ENCODE data around the gene ZC3H14. TPM values are rescaled to one million over a fixed set of nuclear protein-coding genes. Genes with fewer than 3 reads are reported as not detected.

The ZC3H14 gene
- total and polyA plus RNA-seq, 7 donors: 28.5 to 45.0 (median 37.1) TPM

DNA sequence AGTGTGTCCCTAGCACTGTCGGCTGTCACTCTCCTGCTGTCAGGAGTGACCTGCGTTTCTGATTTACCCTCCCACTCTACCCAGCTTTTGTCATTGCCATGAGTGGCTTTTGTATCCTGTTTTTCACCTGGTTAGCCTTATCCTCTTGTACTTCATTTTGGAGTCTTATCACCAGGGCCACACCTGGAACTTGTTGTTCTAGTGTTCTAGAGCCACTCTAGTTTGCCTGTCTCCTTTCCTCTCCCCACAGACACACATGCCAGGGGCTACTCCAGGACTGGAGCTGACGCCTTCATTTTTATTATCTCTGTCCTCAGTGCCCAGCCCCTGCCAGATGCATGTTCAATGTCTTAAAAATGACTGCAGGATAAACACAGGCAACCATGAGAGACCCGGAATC lies 34.2 kb downstream of the ZC3H14 start:
- Histone ChIP-seq H3K36me3 (ENCODE audit: insufficient read depth in 1 of 2, low read depth in 1 of 2) (peaks cover 0 to 97% of the 10 kb centered on the region in 2 donors), H3K27ac (no peak overlapping the region), H3K4me1 (no peaks in the 10 kb centered on the region), H3K9me3 (no peaks in the 10 kb centered on the region), H3K4me3 (no peak overlapping the region), H3K27me3 (ENCODE audit: insufficient read depth in 3 of 3, low read length in 2 of 3) (no peaks in the 10 kb centered on the region)
- ATAC-seq: no peak
- intact Hi-C loops (cut with DNase I): no loop called here
- WGBS, 3 donors: 91 to 97% (median 92%) methylated on average over 4 of the region's 4 CpGs
- no peak for TF ChIP-seq CTCF (IDR thresholded peaks at IDR 0.05)
- no peak for DNase-seq

GRCh38 chr14:88597601-88598000 lies 34.8 kb downstream of the ZC3H14 start:
- Histone ChIP-seq H3K4me1 (no peaks in the 10 kb centered on the region), H3K27ac (no peak overlapping the region), H3K27me3 (ENCODE audit: insufficient read depth in 3 of 3, low read length in 2 of 3) (no peaks in the 10 kb centered on the region), H3K9me3 (no peaks in the 10 kb centered on the region), H3K36me3 (ENCODE audit: insufficient read depth in 1 of 2, low read depth in 1 of 2) (peaks cover 0 to 99% of the 10 kb centered on the region in 2 donors), H3K4me3 (no peak overlapping the region)
- 94 to 97% (median 95%) methylated on average over 4 of the region's 4 CpGs for WGBS, 3 donors
- DNase-seq (no peak), ATAC-seq (no peak)
- TF ChIP-seq CTCF (IDR thresholded peaks at IDR 0.05): no peak
- intact Hi-C loops (cut with DNase I): no loop called here

DNA sequence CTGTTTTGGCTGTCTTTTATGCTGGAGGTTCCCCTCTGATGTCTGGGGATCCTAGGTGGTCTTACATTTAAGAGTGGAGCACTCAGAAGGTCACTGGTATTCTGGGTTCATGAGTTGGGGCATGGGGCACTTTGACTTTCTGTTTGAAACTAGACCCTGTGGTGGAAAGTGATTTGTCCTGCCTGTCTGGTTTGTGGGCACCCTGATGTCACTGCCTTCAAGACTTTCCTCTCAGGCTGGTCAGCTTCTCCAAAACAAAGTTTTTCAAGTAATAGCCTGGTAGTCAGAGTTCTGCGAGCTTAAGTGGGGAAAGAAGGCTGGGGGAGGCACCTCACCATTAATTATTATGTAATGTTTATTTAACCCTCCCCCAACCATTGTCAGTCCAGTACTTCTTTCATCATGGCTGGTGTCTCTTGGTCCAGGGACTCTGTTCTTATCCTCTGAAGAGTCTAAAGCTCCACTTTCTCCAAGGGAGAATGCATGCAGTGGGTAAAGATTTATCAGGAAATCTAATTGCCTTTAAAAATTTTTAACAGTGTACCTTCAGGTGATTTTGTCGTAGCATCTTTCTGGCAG lies 35.3 kb downstream of the ZC3H14 start:
- Histone ChIP-seq H3K4me1 (no peaks in the 10 kb centered on the region), H3K9me3 (no peaks in the 10 kb centered on the region), H3K27ac (no peak overlapping the region), H3K4me3 (no peak overlapping the region), H3K36me3 (ENCODE audit: insufficient read depth in 1 of 2, low read depth in 1 of 2) (peaks cover 0 to 99% of the 10 kb centered on the region in 2 donors), H3K27me3 (ENCODE audit: insufficient read depth in 3 of 3, low read length in 2 of 3) (no peaks in the 10 kb centered on the region)
- no peak for DNase-seq
- WGBS, 3 donors: 81 to 97% (median 86%) methylated on average over 2 of the region's 2 CpGs
- intact Hi-C loops (cut with DNase I): no loop called here
- TF ChIP-seq CTCF (IDR thresholded peaks at IDR 0.05): no peak
- ATAC-seq: no peak

DNA sequence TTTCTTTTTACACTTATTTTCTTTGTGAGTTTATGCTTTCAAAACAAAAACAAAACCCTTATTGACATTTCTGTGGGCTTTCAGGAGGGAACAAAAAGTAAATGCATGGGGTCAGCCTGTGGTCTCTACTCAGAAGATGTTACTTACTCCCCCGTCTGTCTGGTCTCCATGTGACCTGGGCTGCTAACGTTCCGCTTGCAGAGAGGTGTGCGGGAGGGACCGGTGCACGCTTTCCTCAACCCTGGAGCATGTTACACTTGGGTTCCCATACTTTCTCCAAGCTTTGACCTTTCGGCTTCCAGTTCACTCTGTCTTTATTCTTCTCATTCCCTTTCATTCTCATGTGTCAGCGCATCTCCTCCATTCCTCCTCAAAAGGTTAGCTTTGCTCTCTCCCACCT lies 36.5 kb downstream of the ZC3H14 start:
- Histone ChIP-seq H3K36me3 (ENCODE audit: insufficient read depth in 1 of 2, low read depth in 1 of 2) (peaks cover 0 to 99% of the 10 kb centered on the region in 2 donors), H3K27ac (no peak overlapping the region), H3K27me3 (ENCODE audit: insufficient read depth in 3 of 3, low read length in 2 of 3) (no peaks in the 10 kb centered on the region), H3K4me1 (no peaks in the 10 kb centered on the region), H3K9me3 (no peaks in the 10 kb centered on the region), H3K4me3 (no peak overlapping the region)
- no peak for TF ChIP-seq CTCF (IDR thresholded peaks at IDR 0.05)
- WGBS, 3 donors: 94 to 96% (median 94%) methylated on average over 8 of the region's 8 CpGs
- ATAC-seq: no peak
- DNase-seq: no peak
- intact Hi-C loops (cut with DNase I): no loop called here

Data from psoas muscle (tissue), 8 donors.